ENCODE results near the gene GALNT10.

DNA sequence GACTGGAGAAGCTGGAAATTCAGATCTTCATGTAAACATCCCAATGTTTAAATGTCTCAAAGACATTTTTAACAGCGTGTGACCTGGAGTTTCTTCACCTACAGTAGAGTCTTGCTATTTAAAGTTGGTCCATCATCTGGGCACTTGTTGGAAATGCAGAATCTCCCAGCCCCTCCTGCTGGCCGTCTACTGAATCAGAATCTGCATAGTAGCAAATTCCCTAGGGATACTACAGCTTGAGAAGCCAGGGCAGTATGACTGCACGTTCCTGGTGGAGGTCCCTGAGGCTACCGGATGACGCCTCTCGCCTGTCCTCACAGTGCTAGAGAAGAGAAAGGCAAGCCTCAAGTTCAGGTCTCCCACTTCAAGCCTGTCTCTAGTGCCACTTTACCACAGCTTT is 271.0 kb downstream of the GALNT10 start:
- TF ChIP-seq, protein P1, sequence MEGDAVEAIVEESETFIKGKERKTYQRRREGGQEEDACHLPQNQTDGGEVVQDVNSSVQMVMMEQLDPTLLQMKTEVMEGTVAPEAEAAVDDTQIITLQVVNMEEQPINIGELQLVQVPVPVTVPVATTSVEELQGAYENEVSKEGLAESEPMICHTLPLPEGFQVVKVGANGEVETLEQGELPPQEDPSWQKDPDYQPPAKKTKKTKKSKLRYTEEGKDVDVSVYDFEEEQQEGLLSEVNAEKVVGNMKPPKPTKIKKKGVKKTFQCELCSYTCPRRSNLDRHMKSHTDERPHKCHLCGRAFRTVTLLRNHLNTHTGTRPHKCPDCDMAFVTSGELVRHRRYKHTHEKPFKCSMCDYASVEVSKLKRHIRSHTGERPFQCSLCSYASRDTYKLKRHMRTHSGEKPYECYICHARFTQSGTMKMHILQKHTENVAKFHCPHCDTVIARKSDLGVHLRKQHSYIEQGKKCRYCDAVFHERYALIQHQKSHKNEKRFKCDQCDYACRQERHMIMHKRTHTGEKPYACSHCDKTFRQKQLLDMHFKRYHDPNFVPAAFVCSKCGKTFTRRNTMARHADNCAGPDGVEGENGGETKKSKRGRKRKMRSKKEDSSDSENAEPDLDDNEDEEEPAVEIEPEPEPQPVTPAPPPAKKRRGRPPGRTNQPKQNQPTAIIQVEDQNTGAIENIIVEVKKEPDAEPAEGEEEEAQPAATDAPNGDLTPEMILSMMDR (IDR thresholded peaks at IDR 0.05) = no peak
- TF ChIP-seq ZFX (IDR thresholded peaks at IDR 0.05; ENCODE audit: borderline replicate concordance) = no peak
